Measurements from ENCODE around the gene EEFSEC. TPM values are rescaled to one million over a fixed set of nuclear protein-coding genes. Genes with fewer than 3 reads are reported as not detected.
A peak's percentile ranks its signal among the peaks of the same experiment; 100 is the strongest.

The EEFSEC gene
- total RNA-seq, 1 experiment from 2014 or later, result 14.0 TPM

- POLR2A ChIA-PET, result no interaction called here
- Mint-ChIP-seq H3K4me1 (ENCODE audit: low read depth, unreplicated experiment) (peaks cover 27% of the 10 kb centered on the region), H3K9me3 (ENCODE audit: unreplicated experiment) (no peaks in the 10 kb centered on the region), H3K4me3 (ENCODE audit: unreplicated experiment) (no peak overlapping the region), H3K36me3 (ENCODE audit: insufficient read depth, unreplicated experiment) (peaks cover 6% of the 10 kb centered on the region), H3K27me3 (ENCODE audit: insufficient read depth, unreplicated experiment) (no peaks in the 10 kb centered on the region), H3K27ac (ENCODE audit: unreplicated experiment) (peak overlapping the region; percentile 77)
- intact Hi-C loops (cut with micrococcal nuclease; ENCODE audit: unreplicated experiment), result no loop called here
- H3K27me3 ChIP-seq (replicated peaks; ENCODE audit: control insufficient read depth, insufficient read depth, low read length), result no peaks in the 10 kb centered on the region
- no TSS peak for BruUV-seq (replicated peaks)
- DNase-seq, result peak in 1 of 2 experiments; percentile 9
- CTCF ChIA-PET, result no interaction called here
- no peak for TF ChIP-seq CTCF (IDR thresholded peaks at IDR 0.05; ENCODE audit: insufficient read depth in 1 of 2, low read depth in 1 of 2, low read length in 1 of 2, severe bottlenecking in 1 of 2, unreplicated experiment in 1 of 2)
- no peak overlapping the region for H3K4me3 ChIP-seq (ENCODE audit: low read depth, low read length)
- no peaks in the 10 kb centered on the region for H3K9me3 ChIP-seq
- peaks cover 37% of the 10 kb centered on the region for H3K4me1 ChIP-seq
- H3K36me3 ChIP-seq (ENCODE audit: control insufficient read depth, insufficient read depth, low read length), result no peaks in the 10 kb centered on the region; the same call in 1 of the 2 replicates
Observed at GRCh38 chr3:128266453-128266852, 113.2 kb downstream of the EEFSEC start.

- POLR2A ChIA-PET, result no interaction called here
Observed at GRCh38 chr3:128267541-128267940, 114.3 kb downstream of the EEFSEC start.

GRCh38 chr3:128269006-128269775 is 115.9 kb downstream of the EEFSEC start:
- POLR2A ChIA-PET, result no interaction called here
- H3K36me3 ChIP-seq (ENCODE audit: control insufficient read depth, insufficient read depth, low read length), result no peaks in the 10 kb centered on the region; the same call in none of the 2 replicates
- peaks cover 6% of the 10 kb centered on the region for H3K36me3 Mint-ChIP-seq (ENCODE audit: insufficient read depth, unreplicated experiment)
- peaks cover 27% of the 10 kb centered on the region for H3K4me1 Mint-ChIP-seq (ENCODE audit: low read depth, unreplicated experiment)
- BruUV-seq (replicated peaks), result no TSS peak
- H3K4me1 ChIP-seq, result peaks cover 41% of the 10 kb centered on the region
- no peak overlapping the region for H3K4me3 Mint-ChIP-seq (ENCODE audit: unreplicated experiment)
- H3K9me3 ChIP-seq, result no peaks in the 10 kb centered on the region
- H3K27me3 ChIP-seq (replicated peaks; ENCODE audit: control insufficient read depth, insufficient read depth, low read length), result no peaks in the 10 kb centered on the region
- no peaks in the 10 kb centered on the region for H3K9me3 Mint-ChIP-seq (ENCODE audit: unreplicated experiment)
- intact Hi-C loops (cut with micrococcal nuclease; ENCODE audit: unreplicated experiment), result no loop called here
- no peak overlapping the region for H3K4me3 ChIP-seq (ENCODE audit: low read depth, low read length)
- H3K27me3 Mint-ChIP-seq (ENCODE audit: insufficient read depth, unreplicated experiment), result no peaks in the 10 kb centered on the region
- H3K27ac Mint-ChIP-seq (ENCODE audit: unreplicated experiment), result peak overlapping the region; percentile 20
- CTCF ChIA-PET, result no interaction called here
- no peak for DNase-seq
- no peak for TF ChIP-seq CTCF (IDR thresholded peaks at IDR 0.05; ENCODE audit: insufficient read depth in 1 of 2, low read depth in 1 of 2, low read length in 1 of 2, severe bottlenecking in 1 of 2, unreplicated experiment in 1 of 2)

More at GRCh38 chr3:128267541-128267940, 114.3 kb downstream of the EEFSEC start:
- no peaks in the 10 kb centered on the region for H3K27me3 Mint-ChIP-seq (ENCODE audit: insufficient read depth, unreplicated experiment)
- Histone ChIP-seq H3K36me3 (ENCODE audit: control insufficient read depth, insufficient read depth, low read length) (no peaks in the 10 kb centered on the region; the same call in none of the 2 replicates), H3K4me3 (ENCODE audit: low read depth, low read length) (no peak overlapping the region), H3K4me1 (peaks cover 39% of the 10 kb centered on the region), H3K9me3 (no peaks in the 10 kb centered on the region), H3K27me3 (replicated peaks; ENCODE audit: control insufficient read depth, insufficient read depth, low read length) (no peaks in the 10 kb centered on the region)
- CTCF ChIA-PET, result no interaction called here
- BruUV-seq (replicated peaks), result no TSS peak
- peak in 1 of 2 experiments; percentile 32 for DNase-seq
- H3K4me1 Mint-ChIP-seq (ENCODE audit: low read depth, unreplicated experiment), result peaks cover 27% of the 10 kb centered on the region
- H3K9me3 Mint-ChIP-seq (ENCODE audit: unreplicated experiment), result no peaks in the 10 kb centered on the region
- H3K36me3 Mint-ChIP-seq (ENCODE audit: insufficient read depth, unreplicated experiment), result peaks cover 6% of the 10 kb centered on the region
- no peak for TF ChIP-seq CTCF (IDR thresholded peaks at IDR 0.05; ENCODE audit: insufficient read depth in 1 of 2, low read depth in 1 of 2, low read length in 1 of 2, severe bottlenecking in 1 of 2, unreplicated experiment in 1 of 2)
- H3K27ac Mint-ChIP-seq (ENCODE audit: unreplicated experiment), result peak overlapping the region; percentile 77
- intact Hi-C loops (cut with micrococcal nuclease; ENCODE audit: unreplicated experiment), result no loop called here
- H3K4me3 Mint-ChIP-seq (ENCODE audit: unreplicated experiment), result no peak overlapping the region
